Breast epithelium (tissue), 3 donors: ENCODE results near the gene SLC4A4.

Experiments
- CTCF ChIP-seq, 3 donors: fragments of 450-650 bp; IDR thresholded peaks; one replicate each; pipeline ENCODE4 v1.5.1; 2016 to 2017; ENCODE audit warnings: antibody characterized with exemption in 3 of 3, mild to moderate bottlenecking in 3 of 3, moderate library complexity in 3 of 3
- POLR2AphosphoS5 ChIP-seq, 3 donors: sonication (generic); formaldehyde crosslinking; IDR thresholded peaks; one replicate each; pipeline ENCODE4 v1.6.1; 2017; ENCODE audit warnings: antibody characterized with exemption in 3 of 3

- TF ChIP-seq CTCF (IDR thresholded peaks at IDR 0.05) (no peak), POLR2AphosphoS5 (IDR thresholded peaks at IDR 0.05) (no peak)
Measured at GRCh38 chr4:71406459-71406963, 67.7 kb downstream of the SLC4A4 start.
